K562 (cell line): ENCODE results near the gene KMT2D. TPM values are rescaled to one million over a fixed set of nuclear protein-coding genes. Genes with fewer than 3 reads are reported as not detected.

Experiments
- CTCFL ChIP-seq: IDR thresholded peaks from 2 replicates; pipeline ENCODE4 v1.6.1; 2011; ENCODE audit warnings: borderline replicate concordance, low read depth, mild to moderate bottlenecking, moderate library complexity, low read length; ENCODE audit not compliant: insufficient read depth, poor library complexity, severe bottlenecking
- KDM2B ChIP-seq: fragments of 250-450 bp; sonication (Bioruptor Pico); IDR thresholded peaks from 2 replicates; pipeline ENCODE4 v1.8.0; 2021; ENCODE audit warnings: mild to moderate bottlenecking, moderate library complexity
- KLF10 ChIP-seq: fragments of 250-450 bp; sonication (Bioruptor Pico); IDR thresholded peaks from 2 replicates; pipeline ENCODE4 v1.6.1; 2021; ENCODE audit warnings: matching md5 sums
- NR2C1 ChIP-seq, 2 experiments: fragments of 450-650 bp; IDR thresholded peaks; 2 replicates each; pipeline ENCODE4 v1.6.1; 2017; ENCODE audit warnings: mild to moderate bottlenecking in 2 of 2, antibody characterized with exemption in 1 of 2, inconsistent platforms in 1 of 2, missing compliant biosample characterization in 1 of 2, missing genetic modification characterization in 1 of 2
- POLR2G ChIP-seq: fragments of 200-400 bp; formaldehyde crosslinking; IDR thresholded peaks from 2 replicates; pipeline ENCODE4 v1.6.1; 2017; ENCODE audit warnings: low read depth, mild to moderate bottlenecking, antibody characterized with exemption, low read length, moderate library complexity
- PTTG1 ChIP-seq: fragments of 450-650 bp; IDR thresholded peaks from 2 replicates; pipeline ENCODE4 v1.6.1; 2016; ENCODE audit warnings: low read depth, mild to moderate bottlenecking, missing genetic modification characterization, missing compliant biosample characterization
- SAFB ChIP-seq: fragments of 200-400 bp; formaldehyde crosslinking; IDR thresholded peaks from 2 replicates; pipeline ENCODE4 v1.6.1; 2017; ENCODE audit warnings: low read depth, low read length, borderline replicate concordance
- SAFB2 ChIP-seq: fragments of 200-400 bp; formaldehyde crosslinking; IDR thresholded peaks from 2 replicates; pipeline ENCODE4 v1.6.1; 2018; ENCODE audit warnings: borderline replicate concordance, low read length, low read depth, moderate library complexity; ENCODE audit not compliant: severe bottlenecking
- SMARCA5 ChIP-seq: fragments of 450-650 bp; IDR thresholded peaks from 2 replicates; pipeline ENCODE4 v1.6.1; 2016
- SP2 ChIP-seq: IDR thresholded peaks from 2 replicates; pipeline ENCODE4 v1.6.1; 2011; ENCODE audit warnings: mild to moderate bottlenecking, low read depth, low read length, moderate library complexity; ENCODE audit not compliant: poor library complexity, severe bottlenecking; ENCODE audit errors: extremely low read depth
- TCF7 ChIP-seq: sonication (generic); IDR thresholded peaks from 2 replicates; pipeline ENCODE4 v1.6.1; 2016; ENCODE audit warnings: antibody characterized with exemption, borderline replicate concordance
- WHSC1 ChIP-seq: IDR thresholded peaks from one replicate; pipeline ENCODE4 v1.6.1; 2012; ENCODE audit warnings: low read length, control low read depth, inconsistent platforms
- ZBTB11 ChIP-seq, 3 experiments: fragments of 200-800 bp in 1 of 3; fragments of 250-450 bp in 1 of 3; fragments of 450-650 bp in 1 of 3; sonication (Bioruptor Pico) in 1 of 3; sonication (Bioruptor generic) in 1 of 3; formaldehyde crosslinking in 1 of 3; IDR thresholded peaks; 2 replicates each; pipeline versions ENCODE4 v1.6.1 to v1.8.0; 2016 to 2022; ENCODE audit warnings: mild to moderate bottlenecking in 2 of 3, missing genetic modification characterization in 2 of 3, missing compliant biosample characterization in 1 of 3, moderate library complexity in 1 of 3
- ZC3H4 ChIP-seq: sonication (generic); formaldehyde crosslinking; IDR thresholded peaks from 2 replicates; pipeline ENCODE4 v1.9.0; 2021; ENCODE audit warnings: missing genetic modification reagents, borderline replicate concordance
- ZNF24 ChIP-seq: fragments of 450-650 bp; IDR thresholded peaks from 2 replicates; pipeline ENCODE4 v1.6.1; 2016
- ZNF561 ChIP-seq: fragments of 450-650 bp; formaldehyde crosslinking; conservative IDR thresholded peaks from 2 replicates; pipeline ENCODE4 v1.4.0; 2020; ENCODE audit warnings: mild to moderate bottlenecking, moderate library complexity
- ZNF696 ChIP-seq: fragments of 250-450 bp; sonication (Bioruptor Pico); conservative IDR thresholded peaks from 2 replicates; pipeline ENCODE4 v1.4.0; 2020; ENCODE audit warnings: mild to moderate bottlenecking, moderate library complexity
- ZNF780A ChIP-seq: fragments of 250-450 bp; sonication (Bioruptor Pico); IDR thresholded peaks from 2 replicates; pipeline ENCODE4 v1.5.0; 2021; ENCODE audit warnings: mild to moderate bottlenecking
- ZZZ3 ChIP-seq: fragments of 450-650 bp; IDR thresholded peaks from 2 replicates; pipeline ENCODE4 v1.6.1; 2016; ENCODE audit warnings: antibody characterized with exemption, mild to moderate bottlenecking, moderate library complexity
- polyA plus RNA-seq, 8 experiments: library from polyadenylated mRNA; depleted of rRNA in 4 of 8; stranded (reverse) in 5 of 8; unstranded in 3 of 8; fragments of >200 nt; fragmentation: Nextera tagmentation in 2 of 8; fragmentation: Illumina TruSeq in 1 of 8; extraction: Ambion mirVana in 2 of 8; extraction: Trizol in 1 of 8; gene quantifications; 2 replicates each; pipeline versions ENCODE4 v1.2.1 to v1.2.3, GENCODE V29; 2011 to 2014; ENCODE audit warnings: inconsistent platforms in 1 of 8, missing spikeins in 1 of 8
- total RNA-seq, 7 experiments: library from RNA; depleted of rRNA in 6 of 7; stranded (reverse); fragments of >200 nt in 6 of 7; fragmentation: Illumina TruSeq in 2 of 7; extraction: Trizol in 2 of 7; gene quantifications; 2 replicates each; pipeline versions ENCODE4 v1.2.1 to v1.2.3, GENCODE V29; 2011 to 2021; ENCODE audit warnings: low replicate concordance in 1 of 7
- TF ChIP-seq, protein P1 (sequence below): fragments of 200-800 bp; sonication (Bioruptor generic); IDR thresholded peaks from 2 replicates; pipeline ENCODE4 v1.6.1; 2017; ENCODE audit warnings: missing genetic modification characterization, missing compliant biosample characterization

Gene KMT2D
- total and polyA plus RNA-seq, 9 of the 15 experiments (the other 6 are each of a cell fraction or from before 2014, with no cell fraction given): 0.22 to 93.7 (median 13.7) TPM

DNA sequence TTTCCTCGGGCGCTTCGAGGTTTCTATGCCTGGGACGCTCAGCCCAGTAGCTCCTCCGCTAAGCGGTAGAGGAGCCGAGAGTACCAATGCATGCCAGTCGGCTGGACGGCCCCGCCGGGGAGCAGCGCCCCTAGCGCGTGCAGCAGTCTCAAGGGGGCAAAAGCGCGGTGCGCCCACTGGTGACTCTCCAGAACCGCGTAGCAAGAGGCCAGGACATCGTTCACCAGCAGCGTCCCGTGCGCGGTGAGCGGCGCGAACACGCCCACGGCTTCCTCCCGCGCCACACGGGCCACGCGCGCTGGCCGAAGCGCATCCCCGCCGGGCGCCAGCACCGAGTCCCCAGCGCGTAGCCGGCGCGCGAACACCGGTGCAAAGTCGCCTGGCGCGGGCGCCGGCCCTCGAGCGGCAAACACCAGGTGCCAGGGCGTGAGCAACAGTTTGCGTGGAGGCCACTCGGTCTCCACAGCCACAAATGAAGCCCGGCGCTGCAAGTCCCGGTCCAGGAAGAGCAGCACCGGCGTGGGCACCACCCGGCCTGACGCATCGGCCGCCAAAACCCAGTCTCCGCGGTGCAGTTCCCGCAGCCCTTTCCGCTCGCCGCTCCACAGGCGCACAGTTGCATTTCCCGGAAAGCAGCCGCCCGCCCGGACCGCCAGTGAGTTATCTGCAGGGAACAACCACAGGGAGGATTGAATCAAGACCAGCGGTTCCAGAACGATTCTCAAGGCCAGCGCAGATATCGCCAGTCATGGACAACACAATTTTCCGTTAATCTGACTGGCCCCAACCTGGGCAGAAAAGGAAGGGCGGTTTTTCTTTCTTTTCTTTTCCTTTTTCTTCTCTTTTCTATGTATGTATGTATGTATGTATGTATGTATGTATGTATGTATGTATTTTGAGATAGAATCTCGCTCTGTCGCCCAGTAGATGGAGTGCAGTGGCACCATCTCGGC lies 29.5 kb upstream of the KMT2D start (continued):
- TF ChIP-seq CTCFL (peak; percentile 40), KDM2B (CRISPR knock-in tag) (peak; percentile 29), ZNF780A (CRISPR knock-in tag) (no peak), NR2C1 (IDR thresholded peaks at IDR 0.05) (no peak), NR2C1 (tag; IDR thresholded peaks at IDR 0.05) (no peak), PTTG1 (no peak), SAFB2 (no peak), ZNF561 (CRISPR knock-in tag) (no peak), ZBTB11 (CRISPR knock-in tag; IDR thresholded peaks at IDR 0.05) (peak in 2 of 3 experiments; percentile 18 to 51; a peak in 3 of 6 replicates), SMARCA5 (no peak), ZC3H4 (CRISPR knock-in tag) (no peak), POLR2G (peak; percentile 78), KLF10 (CRISPR knock-in tag) (no peak), ZNF24 (0 out of 2 replicates have a peak, but pooled peaks have one; percentile 18), WHSC1 (no peak), SAFB (peak; percentile 90), TCF7 (no peak), ZNF696 (CRISPR knock-in tag) (no peak), ZZZ3 (no peak), SP2 (no peak)
- TF ChIP-seq, protein P1, sequence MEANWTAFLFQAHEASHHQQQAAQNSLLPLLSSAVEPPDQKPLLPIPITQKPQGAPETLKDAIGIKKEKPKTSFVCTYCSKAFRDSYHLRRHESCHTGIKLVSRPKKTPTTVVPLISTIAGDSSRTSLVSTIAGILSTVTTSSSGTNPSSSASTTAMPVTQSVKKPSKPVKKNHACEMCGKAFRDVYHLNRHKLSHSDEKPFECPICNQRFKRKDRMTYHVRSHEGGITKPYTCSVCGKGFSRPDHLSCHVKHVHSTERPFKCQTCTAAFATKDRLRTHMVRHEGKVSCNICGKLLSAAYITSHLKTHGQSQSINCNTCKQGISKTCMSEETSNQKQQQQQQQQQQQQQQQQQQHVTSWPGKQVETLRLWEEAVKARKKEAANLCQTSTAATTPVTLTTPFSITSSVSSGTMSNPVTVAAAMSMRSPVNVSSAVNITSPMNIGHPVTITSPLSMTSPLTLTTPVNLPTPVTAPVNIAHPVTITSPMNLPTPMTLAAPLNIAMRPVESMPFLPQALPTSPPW: peak; percentile 35; the same call in 1 of the 2 replicates
